Stimulated activated CD8-positive, alpha-beta memory T cell treated with anti-CD3 and anti-CD28 coated beads, Interleukin-15, amount 100 ng/mL, for 48 hours (primary cell): ENCODE data around the gene MMS19.

Source experiments
- DNase-seq, 2 donors: peaks; one replicate each; pipeline ENCODE4 v3.0.0-alpha.2; 2020; ENCODE audit warnings: low read depth in 2 of 2

Gene MMS19

DNA sequence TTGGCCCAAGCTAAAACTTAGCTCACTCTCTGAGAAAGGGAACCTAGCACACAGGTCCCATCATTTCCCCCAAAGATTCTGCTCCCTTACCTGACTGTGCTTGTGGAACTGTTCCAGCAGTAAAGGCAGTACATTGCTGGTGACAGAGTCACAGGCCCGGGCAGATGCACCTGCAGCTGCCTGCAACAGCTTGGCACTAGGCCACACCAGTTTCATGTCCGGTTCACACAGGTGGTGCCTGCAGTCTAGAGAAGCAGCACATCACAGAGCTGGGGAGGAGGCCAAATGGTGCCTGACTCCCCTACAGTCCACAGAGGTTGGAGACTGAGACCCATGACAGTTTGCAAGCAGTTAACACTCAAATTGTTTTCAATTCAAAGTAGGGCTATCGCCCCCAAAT lies 30.1 kb downstream of the MMS19 start:
- DNase-seq, result no peak

DNA sequence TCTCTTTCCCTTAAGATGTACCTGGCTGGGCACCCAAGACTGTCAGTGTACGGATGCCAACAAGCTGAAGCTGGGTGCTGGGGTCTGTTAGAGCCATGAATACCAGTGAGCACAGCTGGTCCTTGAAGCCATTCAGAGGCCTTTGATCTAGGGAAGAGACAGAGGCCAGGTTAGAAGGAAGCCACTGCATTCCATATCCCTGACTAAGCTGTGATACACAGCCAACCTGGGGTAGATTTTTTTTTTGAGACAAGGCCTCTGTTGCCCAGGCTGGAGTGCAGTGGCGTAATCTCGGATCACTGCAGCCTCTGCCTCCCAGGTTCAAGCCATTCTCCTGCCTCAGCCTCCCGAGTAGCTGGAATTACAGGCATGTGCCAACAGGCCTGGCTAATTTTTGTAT lies 31.5 kb downstream of the MMS19 start:
- DNase-seq, result no peak

GRCh38 chr10:97465982-97466381 lies 32.2 kb downstream of the MMS19 start:
- no peak for DNase-seq

DNA sequence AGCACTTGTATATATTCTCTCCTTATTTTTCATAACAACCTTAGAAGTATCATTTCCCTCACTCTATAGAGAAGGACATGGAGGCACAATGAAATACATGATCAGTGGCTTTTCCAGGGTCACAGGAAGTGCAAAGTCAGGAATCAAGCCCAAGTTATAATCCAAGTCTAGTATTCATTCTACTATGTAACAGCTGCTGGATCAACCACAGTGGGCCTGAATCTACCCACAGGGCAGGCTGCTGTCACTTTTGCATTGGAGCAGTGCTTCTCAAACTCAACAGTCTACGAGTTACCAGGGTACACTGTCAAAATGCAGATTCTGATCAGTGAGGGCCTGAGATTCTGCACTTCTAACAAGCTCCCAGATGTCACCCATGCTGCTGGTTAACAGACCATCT lies 34.0 kb downstream of the MMS19 start:
- DNase-seq, result no peak

GRCh38 chr10:97463363-97464132 lies 34.7 kb downstream of the MMS19 start:
- no peak for DNase-seq

DNA sequence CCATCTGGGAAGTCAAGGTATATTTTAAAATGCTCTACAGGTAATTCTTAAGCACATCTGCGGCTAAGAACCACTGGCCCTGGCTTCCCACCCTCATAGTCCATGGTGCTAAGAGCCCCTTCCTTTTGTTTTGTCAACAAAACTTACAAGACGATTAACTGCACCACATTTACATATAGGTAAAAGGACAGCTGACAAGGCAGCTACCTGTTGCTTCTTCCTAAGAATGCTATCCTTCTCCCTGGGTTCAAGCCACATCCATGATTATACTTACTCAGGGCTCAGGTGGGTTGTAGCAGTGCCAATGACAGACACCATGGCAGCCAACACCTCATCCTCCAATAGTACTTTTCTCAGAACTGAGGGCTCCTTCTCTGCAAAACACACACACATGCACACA lies 35.9 kb downstream of the MMS19 start:
- no peak for DNase-seq

- DNase-seq, result no peak
Observed at GRCh38 chr10:97459933-97460332, 38.3 kb downstream of the MMS19 start.

DNA sequence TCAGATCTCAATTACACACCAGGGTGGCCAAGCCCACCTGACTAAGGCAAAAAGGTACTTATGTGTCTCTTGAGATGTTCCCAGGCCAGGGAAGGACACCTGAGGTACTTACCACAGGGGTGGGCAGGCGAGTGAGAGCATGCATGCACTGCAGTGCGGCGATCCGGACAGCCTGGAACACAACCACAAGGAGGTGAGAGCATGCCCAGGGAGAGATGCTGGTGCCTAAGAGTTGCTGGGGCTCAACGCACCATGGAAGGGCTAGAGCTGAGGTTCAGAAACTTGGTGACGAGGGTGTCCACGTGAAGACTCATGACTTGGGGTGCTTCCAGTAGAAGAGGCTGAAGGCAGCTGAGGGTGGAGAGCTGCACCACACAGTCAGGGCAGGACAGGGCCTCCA lies 39.1 kb downstream of the MMS19 start:
- DNase-seq, result no peak

DNA sequence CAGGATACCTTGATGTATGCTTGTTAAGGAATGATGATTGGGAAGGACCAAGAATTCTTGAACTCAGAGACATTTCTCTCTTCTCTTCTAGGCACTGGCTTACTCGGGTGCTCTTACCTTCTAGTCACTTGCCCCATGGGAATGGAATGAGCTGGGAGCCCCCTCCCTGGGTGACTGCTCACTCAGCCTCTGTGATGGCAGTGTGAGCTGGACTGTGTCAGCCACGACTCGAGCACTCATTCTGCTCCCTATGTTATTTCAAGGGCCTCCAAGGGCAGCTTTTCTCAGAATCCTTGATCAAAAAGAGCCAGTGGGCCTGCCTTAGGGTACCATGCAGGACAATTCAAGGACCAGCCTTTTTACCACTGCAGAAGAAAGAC lies 41.5 kb downstream of the MMS19 start:
- DNase-seq, result no peak

GRCh38 chr10:97456034-97456685 lies 42.1 kb downstream of the MMS19 start:
- DNase-seq, result no peak

DNA sequence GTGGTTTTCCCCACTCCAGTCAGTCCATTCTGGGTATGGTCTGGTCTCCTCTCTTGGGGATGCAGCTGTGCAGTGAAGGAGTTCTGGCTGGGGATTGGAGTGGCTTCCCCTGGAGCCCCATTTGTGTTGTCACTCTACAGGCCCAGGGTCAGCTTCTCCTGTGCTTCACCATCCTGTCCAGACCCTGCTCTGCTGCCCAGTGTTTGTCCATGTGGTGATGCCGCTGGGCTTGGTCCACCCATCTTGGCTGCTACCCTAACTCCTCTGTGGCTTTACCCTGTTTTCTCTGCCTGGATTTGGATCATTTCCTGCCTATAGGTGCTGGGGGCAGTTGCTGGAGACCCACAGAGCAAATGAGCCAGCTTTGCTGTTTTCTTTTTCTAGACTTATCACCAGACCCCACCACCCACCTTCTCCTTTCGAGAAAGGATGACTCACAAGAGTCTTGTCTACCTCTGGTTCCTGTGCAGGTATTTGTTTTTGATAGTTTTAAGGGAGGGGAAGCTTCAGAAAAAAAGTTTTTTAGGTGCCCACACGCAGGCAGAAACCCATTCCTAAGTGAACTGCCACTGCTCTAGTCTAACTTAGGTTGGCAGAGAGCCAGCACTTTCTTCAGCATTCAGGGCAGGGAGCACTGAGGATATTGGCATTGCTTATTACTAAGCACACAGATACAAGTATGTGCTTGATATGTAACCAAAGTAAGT lies 43.7 kb downstream of the MMS19 start:
- no peak for DNase-seq

GRCh38 chr10:97452352-97452751 lies 45.9 kb downstream of the MMS19 start:
- DNase-seq, result no peak

DNA sequence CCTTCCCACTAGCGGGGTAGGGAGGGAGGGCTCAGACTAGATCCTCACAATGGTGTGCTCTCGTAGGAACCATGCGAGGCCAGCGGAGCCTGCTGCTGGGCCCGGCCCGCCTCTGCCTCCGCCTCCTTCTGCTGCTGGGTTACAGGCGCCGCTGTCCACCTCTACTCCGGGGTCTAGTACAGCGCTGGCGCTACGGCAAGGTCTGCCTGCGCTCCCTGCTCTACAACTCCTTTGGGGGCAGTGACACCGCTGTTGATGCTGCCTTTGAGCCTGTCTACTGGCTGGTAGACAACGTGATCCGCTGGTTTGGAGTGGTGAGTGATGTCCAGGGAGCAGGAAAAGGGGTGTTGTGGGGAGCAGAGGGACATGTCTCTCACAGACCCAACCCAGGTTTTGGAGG lies 46.6 kb downstream of the MMS19 start:
- no peak for DNase-seq

DNA sequence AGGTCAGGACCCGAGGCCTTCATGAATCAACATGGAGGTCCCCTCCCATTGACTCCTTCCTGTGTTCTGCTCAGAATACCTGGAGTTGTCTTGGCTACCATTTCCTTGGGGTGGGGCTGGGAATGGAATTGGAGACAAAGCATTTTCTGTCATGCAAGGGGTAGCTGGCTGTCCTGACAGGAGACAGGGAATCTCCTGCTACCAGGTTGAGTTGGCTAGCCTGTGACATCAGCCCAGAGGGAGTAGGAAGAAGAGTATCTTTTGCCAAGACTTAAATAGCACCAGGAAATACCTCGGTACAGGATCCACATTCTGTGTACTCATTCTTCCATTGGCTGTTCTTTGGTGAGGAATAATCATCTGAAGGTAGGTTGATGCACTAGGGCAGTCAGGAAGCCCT lies 47.4 kb downstream of the MMS19 start:
- no peak for DNase-seq

GRCh38 chr10:97445722-97446639 lies 52.2 kb downstream of the MMS19 start, which contains the start of the genes EXOSC1 and ZDHHC16:
Gene EXOSC1, minus strand, starts transcription at chr10:97446006. Its CDS starts 21 bp downstream, at chr10:97445985.
Gene ZDHHC16, plus strand, starts transcription at chr10:97446175. Its CDS starts 5,501 bp downstream, at chr10:97451676.
- DNase-seq, result peak; percentile 90

GRCh38 chr10:97445357-97445721 lies 52.9 kb downstream of the MMS19 start:
- DNase-seq, result no peak

GRCh38 chr10:97444212-97444611 lies 54.0 kb downstream of the MMS19 start:
- no peak for DNase-seq

DNA sequence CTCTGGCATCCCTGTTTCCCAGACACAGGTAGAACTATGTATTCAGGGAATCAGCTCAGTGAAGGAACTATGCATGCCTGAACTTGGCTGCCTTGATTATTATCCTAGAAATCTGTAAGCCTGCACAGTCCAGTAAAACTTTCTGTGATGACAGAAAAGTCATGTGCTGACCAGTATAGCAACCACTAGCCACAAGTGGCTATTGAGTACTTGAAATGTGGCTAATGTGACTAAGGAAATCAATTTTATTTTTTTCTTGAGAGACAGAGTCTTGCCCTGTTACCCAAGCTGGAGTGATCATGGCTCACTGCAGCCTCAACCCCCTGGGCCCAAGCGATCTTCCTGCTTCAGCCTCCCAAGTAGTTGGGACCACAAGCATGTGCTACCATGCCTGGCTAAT lies 55.9 kb downstream of the MMS19 start:
- DNase-seq, result no peak

GRCh38 chr10:97435211-97435610 lies 63.0 kb downstream of the MMS19 start:
- DNase-seq, result no peak

- no peak for DNase-seq
Observed at GRCh38 chr10:97434557-97434956, 63.7 kb downstream of the MMS19 start.

DNA sequence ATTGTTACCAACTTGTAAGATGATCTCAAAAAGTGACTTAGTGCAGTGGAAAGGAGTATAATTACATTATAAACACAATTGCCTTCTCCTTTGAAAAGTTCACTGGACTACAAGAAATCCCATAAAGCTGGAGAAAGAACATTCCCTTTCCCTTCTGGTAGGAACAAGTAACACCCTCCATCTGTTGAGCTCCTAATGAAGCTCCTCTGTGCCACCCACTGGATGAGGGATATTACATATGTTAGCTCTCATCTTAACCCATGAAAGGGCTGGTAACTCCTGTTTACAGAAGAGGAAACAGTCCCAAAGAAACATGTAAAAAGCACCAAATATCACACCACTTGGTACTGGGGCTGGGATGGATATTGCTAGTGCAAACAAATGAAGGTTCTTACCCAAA lies 64.2 kb downstream of the MMS19 start:
- DNase-seq, result no peak

DNA sequence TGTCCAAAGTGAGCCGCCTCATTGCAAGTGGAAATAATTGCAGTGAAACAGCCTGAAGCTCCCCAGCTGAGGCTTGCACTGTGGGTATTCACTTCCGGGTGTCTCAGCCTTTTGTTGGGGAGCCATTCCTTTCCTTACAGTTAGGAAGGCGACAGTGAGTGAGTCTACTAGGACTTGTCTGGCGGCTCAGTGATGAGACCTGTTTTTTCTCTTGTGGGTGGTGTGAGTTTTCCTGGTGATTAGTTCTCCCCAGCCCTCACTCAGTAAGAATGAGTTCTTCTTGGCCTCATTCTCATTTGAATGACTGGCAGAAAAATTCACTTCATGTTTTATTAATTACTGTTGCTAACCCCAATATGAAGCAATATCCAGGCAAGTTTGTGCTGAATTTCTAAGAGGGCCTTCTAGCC lies 69.6 kb downstream of the MMS19 start:
- DNase-seq, result no peak
